HG03025 (cell line): ENCODE results near the gene ADAM19.

Source experiments
- ATAC-seq: cut with Tn5 transposase; IDR thresholded peaks from one replicate; pipeline ENCODE4 v1.9.1; 2021; ENCODE audit warnings: mild to moderate bottlenecking, moderate library complexity; ENCODE audit not compliant: unreplicated experiment, low FRiP score

Gene ADAM19

GRCh38 chr5:157575381-157576020 is at the start of gene ADAM19:
Gene ADAM19, minus strand, starts transcription at chr5:157575775. Its CDS starts 79 bp downstream, at chr5:157575696.
- ATAC-seq, result peak; percentile 42

- no peak for ATAC-seq
Measured at GRCh38 chr5:157624144-157624543, 48.6 kb upstream of the ADAM19 start.

DNA sequence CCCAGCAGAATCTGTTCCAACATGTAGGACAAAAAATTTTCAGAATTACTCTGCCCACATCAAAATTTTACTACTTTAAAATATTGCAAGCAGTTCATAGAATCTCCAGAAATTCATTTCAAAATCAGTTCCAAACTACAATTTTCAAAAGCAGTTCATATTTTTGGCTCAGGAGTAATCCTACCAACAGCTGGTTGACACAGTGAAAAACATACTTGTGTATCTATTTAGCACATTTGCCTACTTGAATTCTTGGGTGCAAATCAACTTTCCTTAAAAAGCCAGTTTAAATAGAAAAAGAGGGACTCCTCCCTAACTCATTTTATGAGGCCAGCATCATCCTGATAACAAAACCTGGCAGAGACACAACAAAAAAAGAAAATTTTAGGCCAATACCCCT is 45.2 kb upstream of the ADAM19 start:
- ATAC-seq, result no peak

DNA sequence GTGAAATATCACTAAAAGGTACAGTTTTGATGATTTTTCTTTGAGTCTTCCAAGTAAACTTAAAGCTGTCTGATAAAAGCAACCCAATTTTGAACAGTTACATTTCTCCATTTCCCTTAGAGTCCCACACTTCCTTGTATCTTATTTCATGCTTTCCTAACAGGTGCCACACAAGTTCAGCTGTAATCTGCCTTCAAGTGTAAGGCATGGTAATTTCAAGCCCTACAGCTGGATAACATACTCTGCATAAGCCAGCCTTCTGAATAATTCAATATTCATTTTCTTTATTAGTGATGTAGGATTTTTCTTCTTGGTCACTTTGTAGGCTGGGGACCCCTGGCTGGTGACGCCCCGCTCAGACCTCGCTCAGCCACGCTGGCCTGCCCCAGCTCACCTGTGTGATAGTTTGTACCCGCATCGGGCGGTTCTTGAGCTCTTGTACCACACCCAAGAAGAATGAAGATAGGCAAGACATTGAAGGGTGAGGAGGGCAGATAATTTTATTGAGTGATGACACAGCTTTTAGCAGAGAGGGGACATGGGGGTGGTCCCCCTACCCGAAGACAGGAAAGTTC is 42.7 kb upstream of the ADAM19 start:
- no peak for ATAC-seq

GRCh38 chr5:157616785-157617184 is 41.2 kb upstream of the ADAM19 start:
- no peak for ATAC-seq

GRCh38 chr5:157613385-157614245 is 38.0 kb upstream of the ADAM19 start:
- no peak for ATAC-seq

GRCh38 chr5:157612581-157612980 is 37.0 kb upstream of the ADAM19 start:
- no peak for ATAC-seq

- ATAC-seq, result peak; percentile 59
Measured at GRCh38 chr5:157611571-157612476, 36.2 kb upstream of the ADAM19 start.

GRCh38 chr5:157610990-157611389 is 35.4 kb upstream of the ADAM19 start:
- no peak for ATAC-seq

- ATAC-seq, result no peak
Measured at GRCh38 chr5:157608972-157609565, 33.5 kb upstream of the ADAM19 start.

GRCh38 chr5:157607371-157608161 is 32.0 kb upstream of the ADAM19 start:
- ATAC-seq, result peak; percentile 39

GRCh38 chr5:157606046-157606445 is 30.5 kb upstream of the ADAM19 start:
- no peak for ATAC-seq

DNA sequence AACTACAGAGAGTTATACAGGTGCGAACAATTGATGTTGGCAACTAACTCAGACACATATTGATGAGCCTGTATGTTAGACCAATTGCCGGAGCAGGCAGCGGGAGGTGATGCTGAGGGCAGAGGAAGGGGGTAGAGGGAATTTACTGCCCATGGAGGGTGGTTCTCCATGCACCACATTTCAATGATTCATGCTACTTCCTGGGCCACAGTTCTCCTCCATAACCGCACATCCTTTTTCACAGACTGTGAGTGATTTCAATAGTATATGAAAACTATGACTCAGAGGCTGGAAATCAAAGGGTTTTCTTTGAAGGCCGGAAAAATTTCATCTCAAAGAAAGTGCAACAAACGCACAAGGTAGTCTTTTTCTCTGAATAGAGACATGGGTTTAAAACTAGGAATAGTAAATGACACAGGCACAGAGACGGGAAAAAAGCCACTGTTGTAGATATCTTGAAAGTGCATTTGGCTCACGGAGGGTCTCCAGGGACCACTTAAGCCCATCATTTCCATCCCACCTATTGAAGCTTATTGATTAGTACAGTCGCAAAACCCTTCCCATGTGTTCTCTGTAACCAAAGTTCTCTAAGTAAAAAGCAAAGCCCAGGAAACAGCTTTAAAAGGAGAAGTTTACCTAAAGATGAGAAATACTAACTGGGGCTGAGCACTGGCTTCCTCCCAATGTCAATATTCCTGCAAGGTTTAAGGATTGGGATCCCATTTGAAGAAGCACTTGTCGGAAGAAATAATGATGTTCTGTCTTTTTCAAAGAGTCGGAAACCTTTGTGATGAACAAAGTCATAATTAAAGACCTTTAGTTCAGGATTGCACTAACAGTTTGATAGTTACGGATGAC is 28.0 kb upstream of the ADAM19 start:
- ATAC-seq, result no peak

DNA sequence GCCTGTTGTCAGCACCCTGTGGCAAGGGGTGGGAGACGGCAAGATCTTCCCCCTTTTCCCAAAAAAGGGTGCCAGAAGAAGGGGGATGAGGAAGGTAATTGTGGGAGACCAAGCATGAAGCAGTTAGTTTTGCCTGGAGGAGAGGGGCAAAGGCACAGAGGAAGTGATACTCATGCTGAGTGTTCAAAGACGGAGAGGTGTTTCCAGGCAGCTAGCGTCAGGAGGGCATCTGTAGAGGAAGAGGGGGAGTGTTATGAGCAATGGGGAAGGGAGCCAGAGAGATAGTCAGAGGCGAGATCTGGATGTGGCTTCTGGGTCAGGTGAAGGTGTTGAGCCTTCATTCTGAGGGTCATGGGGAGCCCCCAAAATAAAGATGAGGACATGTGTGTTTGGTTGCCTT is 26.9 kb upstream of the ADAM19 start:
- ATAC-seq, result peak; percentile 54

DNA sequence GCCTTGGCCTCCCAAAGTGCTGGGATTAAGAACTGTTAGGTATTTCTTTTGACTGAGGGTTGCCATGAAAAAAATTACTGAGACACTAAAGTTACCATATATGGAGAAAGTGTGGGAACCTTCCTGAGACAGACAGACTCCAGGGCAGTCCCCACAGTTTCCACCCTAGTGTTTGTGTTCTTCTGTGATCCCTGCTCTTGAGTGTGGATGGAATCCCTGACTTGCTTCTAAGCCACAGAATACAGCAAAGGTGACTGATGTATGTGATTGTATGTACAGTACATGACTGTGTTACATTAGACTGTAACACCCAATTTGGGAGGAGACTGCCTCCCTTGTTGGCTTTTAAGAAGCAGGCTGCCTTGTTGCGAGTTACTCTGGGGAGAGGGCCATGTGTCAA is 24.7 kb upstream of the ADAM19 start:
- ATAC-seq, result no peak

GRCh38 chr5:157599565-157599964 is 24.0 kb upstream of the ADAM19 start:
- no peak for ATAC-seq

DNA sequence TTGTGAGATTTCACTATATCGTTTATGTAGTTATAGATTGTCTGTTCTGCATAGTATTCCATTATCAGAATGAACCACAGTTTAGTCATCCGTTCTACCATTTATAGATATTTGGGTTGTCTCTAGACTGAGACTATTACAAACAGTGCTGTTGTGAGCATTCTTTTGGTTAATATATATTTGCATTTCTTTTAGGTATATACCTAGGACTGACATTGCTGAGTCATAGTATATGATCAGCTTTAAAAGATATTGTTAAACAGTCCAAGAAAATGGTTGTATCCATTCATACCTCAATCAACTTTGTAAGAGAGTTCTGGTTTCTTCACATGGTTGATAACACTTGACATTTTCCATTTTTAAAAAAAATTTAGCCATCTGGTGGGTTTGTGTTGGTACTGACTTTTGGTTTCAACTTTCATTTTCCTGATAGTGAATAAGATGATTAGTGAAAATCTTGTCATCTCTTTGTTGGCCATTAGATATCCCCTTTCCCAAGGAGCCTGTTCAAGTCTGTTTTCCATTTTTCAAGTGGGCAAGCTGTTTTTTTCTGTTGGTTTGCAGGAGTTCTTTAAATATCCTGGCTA is 22.9 kb upstream of the ADAM19 start:
- no peak for ATAC-seq

DNA sequence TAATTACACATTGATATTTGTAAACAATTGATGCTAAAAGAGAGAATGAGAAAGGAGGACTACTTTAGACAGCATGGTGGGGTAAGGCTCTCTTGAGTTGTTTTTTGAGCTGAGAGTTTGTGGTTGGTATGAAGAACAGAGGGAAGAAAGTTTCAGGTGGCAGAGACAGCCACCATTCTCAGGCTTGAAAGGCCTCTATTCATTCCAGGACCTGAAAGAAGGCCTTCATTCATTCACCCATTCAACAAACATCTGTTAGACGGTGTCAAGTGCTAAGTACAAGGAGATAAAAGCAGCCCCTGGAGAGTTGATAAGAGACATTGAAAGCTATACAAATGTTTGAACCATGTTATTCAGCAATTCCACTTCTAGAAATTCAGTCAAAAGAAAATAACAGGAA is 21.7 kb upstream of the ADAM19 start:
- no peak for ATAC-seq
